HUES64 (cell line): ENCODE data around the gene P2RY6.

ENCODE experiments used
- H3K27ac ChIP-seq: 2 replicates; pipeline ENCODE4 v1.7.0; 2013; ENCODE audit warnings: low read depth, low read length, inconsistent platforms
- H3K27me3 ChIP-seq: 2 replicates; pipeline ENCODE4 v1.6.1; 2013; ENCODE audit warnings: mild to moderate bottlenecking, low read length; ENCODE audit not compliant: insufficient read depth
- H3K36me3 ChIP-seq: 2 replicates; pipeline ENCODE4 v1.6.1; 2013; ENCODE audit warnings: mild to moderate bottlenecking, low read length; ENCODE audit not compliant: insufficient read depth
- H3K4me1 ChIP-seq: 2 replicates; pipeline ENCODE4 v1.6.1; 2013; ENCODE audit warnings: mild to moderate bottlenecking, low read length, moderate library complexity; ENCODE audit not compliant: insufficient read depth
- H3K4me3 ChIP-seq: 2 replicates; pipeline ENCODE4 v1.5.1; 2013; ENCODE audit warnings: mild to moderate bottlenecking, low read length, moderate library complexity
- H3K9ac ChIP-seq: 2 replicates; pipeline ENCODE4 v1.6.1; 2013; ENCODE audit warnings: mild to moderate bottlenecking, low read depth, low read length
- H3K9me3 ChIP-seq: 2 replicates; pipeline ENCODE4 v1.6.1; 2013; ENCODE audit warnings: low read depth, low read length; ENCODE audit not compliant: insufficient read depth
- WGBS: fragments of 150-250, 120-280 bp; methylation state at CpG from one replicate; pipeline ENCODE4 v1.1.7; 2013; ENCODE audit warnings: missing lambda C conversion rate; 5-methylcytosine and 5-hydroxymethylcytosine counted together

P2RY6 gene

GRCh38 chr11:73323464-73323863, 51.3 kb downstream of the P2RY6 start:
- Histone ChIP-seq H3K9ac (peak overlapping the region; percentile 2; the same call in 1 of the 2 replicates), H3K27ac (no peak overlapping the region; the same call in 1 of the 2 replicates), H3K4me1 (peaks cover 33% of the 10 kb centered on the region), H3K36me3 (no peaks in the 10 kb centered on the region), H3K4me3 (no peak overlapping the region), H3K27me3 (no peaks in the 10 kb centered on the region; the same call in 1 of the 2 replicates), H3K9me3 (no peaks in the 10 kb centered on the region)
- WGBS: 12% methylated on average over 14 of the region's 14 CpGs

GRCh38 chr11:73324116-73324515, 52.0 kb downstream of the P2RY6 start:
- Histone ChIP-seq H3K9ac (peak overlapping the region; percentile 2; the same call in 1 of the 2 replicates), H3K27me3 (no peaks in the 10 kb centered on the region; the same call in 1 of the 2 replicates), H3K9me3 (no peaks in the 10 kb centered on the region), H3K36me3 (no peaks in the 10 kb centered on the region), H3K4me1 (peaks cover 33% of the 10 kb centered on the region), H3K27ac (no peak overlapping the region), H3K4me3 (no peak overlapping the region)
- 83% methylated on average over 9 of the region's 9 CpGs for WGBS

GRCh38 chr11:73324665-73325035, 52.5 kb downstream of the P2RY6 start:
- 89% methylated on average over 2 of the region's 2 CpGs for WGBS
- H3K36me3 ChIP-seq: no peaks in the 10 kb centered on the region
- H3K9ac ChIP-seq: no peak overlapping the region
- H3K9me3 ChIP-seq: no peaks in the 10 kb centered on the region
- H3K4me3 ChIP-seq: no peak overlapping the region
- no peaks in the 10 kb centered on the region; the same call in 1 of the 2 replicates for H3K27me3 ChIP-seq
- no peak overlapping the region for H3K27ac ChIP-seq
- H3K4me1 ChIP-seq: peaks cover 33% of the 10 kb centered on the region

DNA sequence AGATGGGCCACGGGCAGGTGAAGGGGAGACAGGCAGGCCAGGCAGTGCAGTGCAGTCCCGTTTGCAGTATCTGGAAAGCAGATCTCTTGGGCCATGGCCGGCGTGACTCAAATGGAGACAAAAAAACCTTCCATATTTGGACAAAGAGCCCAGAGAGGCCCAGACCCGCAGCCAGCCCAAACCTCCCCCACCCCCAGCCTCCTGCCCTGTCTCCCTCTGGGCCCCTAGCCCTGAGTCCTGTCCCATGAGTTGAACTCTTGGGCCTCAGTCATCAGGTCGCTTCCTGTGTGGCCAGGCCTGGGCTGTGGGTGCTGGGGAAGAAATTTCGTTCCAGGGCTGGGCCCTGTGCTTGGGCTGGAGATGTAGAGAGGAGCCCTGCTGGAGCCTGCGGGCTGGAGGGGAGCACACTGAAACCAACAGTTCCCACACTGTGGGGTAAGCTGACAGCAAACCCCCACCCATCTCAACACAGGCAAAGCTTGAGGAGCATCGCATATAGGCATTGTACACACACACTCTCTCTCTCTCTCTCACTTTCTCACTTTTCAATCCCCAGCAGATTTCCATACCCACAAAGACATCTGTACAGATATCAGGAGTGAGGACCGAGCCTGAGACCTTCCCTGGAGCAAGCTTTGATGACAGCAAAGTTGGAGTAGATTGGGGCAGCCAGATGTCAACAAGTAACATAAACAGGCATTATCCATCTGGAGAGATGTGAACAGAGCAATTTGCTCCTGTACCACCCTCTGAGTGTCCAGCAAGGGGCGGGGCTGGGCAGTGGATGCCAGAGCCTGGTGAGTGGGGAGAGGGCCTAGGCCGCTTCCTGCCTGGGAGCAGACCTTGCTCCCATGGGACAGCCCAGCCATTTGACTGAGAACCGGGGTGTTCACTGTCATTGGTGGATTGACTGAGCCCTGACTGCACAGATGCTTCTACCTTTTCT, 53.2 kb downstream of the P2RY6 start:
- WGBS: 78% methylated on average over 13 of the region's 13 CpGs
- no peak overlapping the region for H3K4me3 ChIP-seq
- H3K36me3 ChIP-seq: no peaks in the 10 kb centered on the region
- H3K4me1 ChIP-seq: peaks cover 33% of the 10 kb centered on the region
- peaks cover 6% of the 10 kb centered on the region for H3K27me3 ChIP-seq
- H3K9me3 ChIP-seq: no peaks in the 10 kb centered on the region
- H3K27ac ChIP-seq: no peak overlapping the region
- no peak overlapping the region for H3K9ac ChIP-seq

DNA sequence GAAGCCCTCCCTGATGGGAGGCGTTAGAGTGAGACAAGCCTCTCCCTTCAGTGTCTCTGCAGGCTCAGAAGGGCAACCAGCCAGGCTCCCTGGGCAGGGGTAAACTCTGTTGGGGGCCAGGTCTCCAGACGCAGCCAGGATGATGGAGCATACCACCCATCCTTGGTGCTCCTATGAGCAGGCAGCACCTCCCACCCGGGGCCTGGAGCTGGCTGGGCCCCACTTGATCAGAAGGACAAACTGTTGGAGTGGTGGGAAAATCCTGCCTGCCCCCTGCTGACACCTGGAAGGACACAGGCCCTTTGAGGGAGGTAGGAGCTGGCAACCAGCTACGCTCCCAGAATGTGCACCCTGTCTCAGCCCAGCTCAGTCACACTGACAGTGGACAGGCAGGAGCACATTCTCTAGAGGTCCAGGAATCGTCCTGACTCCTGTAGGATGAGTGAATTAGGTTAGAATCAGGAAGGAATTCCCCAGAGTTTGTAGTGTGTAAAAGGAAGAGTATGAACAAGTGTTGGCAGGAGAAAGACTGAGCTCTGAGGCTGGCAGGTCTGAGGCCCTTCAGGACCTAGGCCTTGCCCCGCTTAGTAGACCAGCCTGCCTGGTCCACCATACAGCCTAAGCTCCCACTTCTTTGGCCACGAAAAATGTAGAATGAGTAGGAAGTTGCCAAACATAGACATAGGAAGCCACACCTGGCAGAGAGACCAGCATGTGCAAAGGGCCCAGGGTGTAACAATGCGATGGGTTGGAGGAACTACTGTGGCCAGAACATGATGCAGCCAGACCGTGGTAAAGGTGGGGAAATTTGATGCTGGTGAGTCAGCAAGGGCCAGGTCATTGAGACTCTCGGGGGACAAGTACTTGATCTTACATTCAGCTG, 55.0 kb downstream of the P2RY6 start:
- Histone ChIP-seq H3K4me3 (no peak overlapping the region), H3K9ac (no peak overlapping the region), H3K27me3 (peaks cover 17% of the 10 kb centered on the region), H3K4me1 (peaks cover 36% of the 10 kb centered on the region), H3K9me3 (no peaks in the 10 kb centered on the region), H3K27ac (no peak overlapping the region), H3K36me3 (no peaks in the 10 kb centered on the region)
- 88% methylated on average over 10 of the region's 10 CpGs for whole genome bisulfite sequencing

DNA sequence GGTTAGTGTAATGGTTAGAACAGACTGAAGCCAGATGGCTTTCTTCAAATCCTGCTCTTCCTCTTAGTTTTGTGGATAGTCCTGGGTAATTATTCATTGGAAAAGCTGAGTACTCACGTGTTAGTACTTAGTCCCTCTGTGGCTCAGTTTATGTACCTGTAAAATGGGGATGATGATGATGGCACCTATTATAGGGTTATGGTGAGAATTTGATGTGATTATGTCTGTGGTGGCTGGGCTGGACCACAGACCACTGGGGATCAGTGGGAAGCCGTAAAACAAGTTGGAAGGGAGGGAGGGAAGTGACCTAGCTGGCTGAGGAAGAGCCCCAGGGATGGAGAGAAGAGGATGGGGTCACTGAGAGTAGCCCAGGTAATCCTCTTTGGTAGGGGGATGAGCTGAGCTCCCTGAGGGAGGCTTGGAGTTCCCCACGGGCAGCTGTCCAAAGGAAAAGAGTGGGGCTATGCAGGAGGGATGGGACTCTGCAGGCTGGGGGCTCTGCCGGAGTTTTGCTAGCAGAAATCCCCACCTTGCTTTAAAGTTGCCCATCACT, 55.8 kb downstream of the P2RY6 start:
- Histone ChIP-seq H3K4me1 (peaks cover 36% of the 10 kb centered on the region), H3K27ac (no peak overlapping the region), H3K4me3 (no peak overlapping the region), H3K9me3 (no peaks in the 10 kb centered on the region), H3K36me3 (no peaks in the 10 kb centered on the region), H3K9ac (no peak overlapping the region), H3K27me3 (peaks cover 25% of the 10 kb centered on the region)
- WGBS: 74% methylated on average over 4 of the region's 4 CpGs

- Histone ChIP-seq H3K9ac (peak overlapping the region; percentile 8; the same call in 1 of the 2 replicates), H3K36me3 (no peaks in the 10 kb centered on the region), H3K9me3 (no peaks in the 10 kb centered on the region), H3K4me1 (peaks cover 46% of the 10 kb centered on the region), H3K27ac (peak overlapping the region; percentile 38; the same call in 1 of the 2 replicates), H3K4me3 (peak overlapping the region; percentile 29; the same call in 1 of the 2 replicates), H3K27me3 (peaks cover 49% of the 10 kb centered on the region)
- 62% methylated on average over 3 of the region's 3 CpGs for WGBS
Measured at GRCh38 chr11:73330569-73331093, 58.5 kb downstream of the P2RY6 start.

GRCh38 chr11:73331138-73331916, 59.2 kb downstream of the P2RY6 start:
- WGBS: 9% methylated on average over 4 of the region's 4 CpGs

DNA sequence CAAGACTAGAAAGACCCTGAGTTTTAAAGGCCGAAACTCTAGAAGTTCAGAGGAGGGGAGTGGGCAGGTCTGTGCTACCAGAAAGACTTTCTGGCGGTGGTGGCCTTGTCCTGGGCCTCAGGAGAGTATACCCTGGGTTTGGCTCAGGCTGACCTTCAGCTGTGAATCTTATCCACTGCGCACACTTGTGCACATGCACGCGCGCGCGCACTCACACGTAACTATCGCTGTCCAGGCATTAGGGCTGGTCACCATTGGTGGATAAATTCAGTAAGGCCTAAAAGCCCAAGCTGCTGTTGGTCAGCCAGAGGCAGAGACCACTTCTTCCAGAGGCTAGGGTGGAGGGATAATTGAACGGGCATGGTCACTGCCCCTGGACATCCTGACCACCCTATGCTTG, 61.0 kb downstream of the P2RY6 start:
- peaks cover 49% of the 10 kb centered on the region for H3K27me3 ChIP-seq
- H3K4me1 ChIP-seq: peaks cover 47% of the 10 kb centered on the region
- H3K9me3 ChIP-seq: no peaks in the 10 kb centered on the region
- no peak overlapping the region for H3K27ac ChIP-seq
- no peaks in the 10 kb centered on the region for H3K36me3 ChIP-seq
- 92% methylated on average over 11 of the region's 11 CpGs for WGBS
- H3K9ac ChIP-seq: no peak overlapping the region
- H3K4me3 ChIP-seq: no peak overlapping the region

More at GRCh38 chr11:73331138-73331916, 59.2 kb downstream of the P2RY6 start:
- peak overlapping the region; percentile 29 for H3K4me3 ChIP-seq
- peaks cover 49% of the 10 kb centered on the region for H3K27me3 ChIP-seq
- H3K4me1 ChIP-seq: peaks cover 47% of the 10 kb centered on the region
- H3K9me3 ChIP-seq: no peaks in the 10 kb centered on the region
- no peaks in the 10 kb centered on the region for H3K36me3 ChIP-seq
- H3K27ac ChIP-seq: peak overlapping the region; percentile 55
- peak overlapping the region; percentile 8; the same call in 1 of the 2 replicates for H3K9ac ChIP-seq
